HepG2 (cell line): ENCODE measurements around the gene ADAMTS13. TPM values are rescaled to one million over a fixed set of nuclear protein-coding genes. Genes with fewer than 3 reads are reported as not detected.

ENCODE experiments used
- ARNT2 ChIP-seq: sonication (generic); formaldehyde crosslinking; IDR thresholded peaks from 2 replicates; pipeline ENCODE4 v1.8.0; 2022; ENCODE audit warnings: mild to moderate bottlenecking, low read depth, missing genetic modification reagents, moderate library complexity
- EED ChIP-seq: sonication (generic); formaldehyde crosslinking; IDR thresholded peaks from 2 replicates; pipeline ENCODE4 v1.5.0; 2020; ENCODE audit warnings: mild to moderate bottlenecking, missing genetic modification reagents
- ELF3 ChIP-seq: IDR thresholded peaks from 2 replicates; pipeline ENCODE4 v1.6.1; 2016; ENCODE audit warnings: missing genetic modification reagents, missing compliant biosample characterization
- FOXJ3 ChIP-seq: sonication (generic); formaldehyde crosslinking; IDR thresholded peaks from 2 replicates; pipeline ENCODE4 v1.4.0; 2020; ENCODE audit warnings: missing genetic modification reagents, mild to moderate bottlenecking, borderline replicate concordance
- FOXK1 ChIP-seq: sonication (generic); formaldehyde crosslinking; IDR thresholded peaks from 2 replicates; pipeline ENCODE4 v1.4.0; 2020; ENCODE audit warnings: low read depth, missing genetic modification reagents, borderline replicate concordance
- HOXA3 ChIP-seq: sonication (generic); formaldehyde crosslinking; IDR thresholded peaks from 2 replicates; pipeline ENCODE4 v1.5.0; 2020; ENCODE audit warnings: missing genetic modification reagents
- KLF9 ChIP-seq: IDR thresholded peaks from 2 replicates; pipeline ENCODE4 v1.6.1; 2016; ENCODE audit warnings: low read depth
- MAF1 ChIP-seq: sonication (generic); formaldehyde crosslinking; IDR thresholded peaks from 2 replicates; pipeline ENCODE4 v1.5.0; 2020; ENCODE audit warnings: missing genetic modification reagents, borderline replicate concordance
- MBD4 ChIP-seq: IDR thresholded peaks from 2 replicates; pipeline ENCODE4 v1.6.1; 2012; ENCODE audit warnings: low read length, inconsistent platforms, borderline replicate concordance
- PHB2 ChIP-seq: fragments of 450-650 bp; IDR thresholded peaks from 2 replicates; pipeline ENCODE4 v1.6.1; 2018; ENCODE audit not compliant: partially characterized antibody
- SAFB2 ChIP-seq: sonication (generic); formaldehyde crosslinking; IDR thresholded peaks from 2 replicates; pipeline ENCODE4 v1.5.1; 2020; ENCODE audit warnings: missing genetic modification reagents, low read depth, mild to moderate bottlenecking, borderline replicate concordance
- SALL2 ChIP-seq: sonication (generic); formaldehyde crosslinking; IDR thresholded peaks from 2 replicates; pipeline ENCODE4 v1.8.1; 2023; ENCODE audit warnings: mild to moderate bottlenecking, missing genetic modification reagents, inconsistent platforms
- THAP11 ChIP-seq: IDR thresholded peaks from 2 replicates; pipeline ENCODE4 v1.6.1; 2016; ENCODE audit warnings: missing biosample characterization, missing genetic modification reagents
- ZMAT3 ChIP-seq: sonication (generic); formaldehyde crosslinking; conservative IDR thresholded peaks from 2 replicates; pipeline ENCODE4 v1.7.0; 2021; ENCODE audit warnings: missing genetic modification reagents
- ZNF446 ChIP-seq: sonication (generic); formaldehyde crosslinking; IDR thresholded peaks from 2 replicates; pipeline ENCODE4 v1.5.0; 2020; ENCODE audit warnings: mild to moderate bottlenecking, missing genetic modification reagents
- ZNF780A ChIP-seq: sonication (generic); formaldehyde crosslinking; IDR thresholded peaks from 2 replicates; pipeline ENCODE4 v1.8.0; 2022; ENCODE audit warnings: mild to moderate bottlenecking, missing genetic modification reagents, moderate library complexity
- polyA plus RNA-seq, 8 experiments: library from polyadenylated mRNA; depleted of rRNA in 3 of 8; stranded (reverse) in 7 of 8; unstranded in 1 of 8; fragments of >200 nt; fragmentation: Illumina TruSeq in 4 of 8; extraction: Trizol in 4 of 8; gene quantifications; 2 replicates each; pipeline versions ENCODE4 v1.2.1 to v1.2.3, GENCODE V29; 2011 to 2016; ENCODE audit warnings: low read depth in 4 of 8, missing spikeins in 1 of 8, mixed read lengths in 1 of 8; ENCODE audit not compliant: insufficient read depth in 1 of 8
- total RNA-seq, 5 experiments: library from RNA; depleted of rRNA; stranded (reverse); fragments of >200 nt; fragmentation: Illumina TruSeq; extraction: Trizol; gene quantifications; 2 replicates each; pipeline ENCODE4 v1.2.3, GENCODE V29; 2016; ENCODE audit warnings: low read depth in 1 of 5
- TF ChIP-seq, protein P1 (sequence below): sonication (generic); formaldehyde crosslinking; IDR thresholded peaks from 2 replicates; pipeline ENCODE4 v1.4.0; 2020; ENCODE audit warnings: low read depth, mild to moderate bottlenecking, missing genetic modification reagents
- TF ChIP-seq, protein P2 (sequence below): sonication (generic); formaldehyde crosslinking; IDR thresholded peaks from 2 replicates; pipeline ENCODE4 v1.5.0; 2020; ENCODE audit warnings: missing genetic modification reagents
- TF ChIP-seq, protein P3 (sequence below): sonication (generic); formaldehyde crosslinking; conservative IDR thresholded peaks from 2 replicates; pipeline ENCODE4 v1.4.0; 2020; ENCODE audit warnings: missing genetic modification reagents
- TF ChIP-seq, protein P4 (sequence below): sonication (generic); formaldehyde crosslinking; IDR thresholded peaks from 2 replicates; pipeline ENCODE4 v1.4.0; 2020; ENCODE audit warnings: missing genetic modification reagents, borderline replicate concordance
- TF ChIP-seq, protein P5 (sequence below): sonication (generic); formaldehyde crosslinking; IDR thresholded peaks from 2 replicates; pipeline ENCODE4 v1.4.0; 2020; ENCODE audit warnings: missing genetic modification reagents

Gene ADAMTS13
- total and polyA plus RNA-seq, 2 of the 13 experiments (the other 11 are each of a cell fraction or from before 2014, with no cell fraction given) = 0.91 to 4.5 TPM

DNA sequence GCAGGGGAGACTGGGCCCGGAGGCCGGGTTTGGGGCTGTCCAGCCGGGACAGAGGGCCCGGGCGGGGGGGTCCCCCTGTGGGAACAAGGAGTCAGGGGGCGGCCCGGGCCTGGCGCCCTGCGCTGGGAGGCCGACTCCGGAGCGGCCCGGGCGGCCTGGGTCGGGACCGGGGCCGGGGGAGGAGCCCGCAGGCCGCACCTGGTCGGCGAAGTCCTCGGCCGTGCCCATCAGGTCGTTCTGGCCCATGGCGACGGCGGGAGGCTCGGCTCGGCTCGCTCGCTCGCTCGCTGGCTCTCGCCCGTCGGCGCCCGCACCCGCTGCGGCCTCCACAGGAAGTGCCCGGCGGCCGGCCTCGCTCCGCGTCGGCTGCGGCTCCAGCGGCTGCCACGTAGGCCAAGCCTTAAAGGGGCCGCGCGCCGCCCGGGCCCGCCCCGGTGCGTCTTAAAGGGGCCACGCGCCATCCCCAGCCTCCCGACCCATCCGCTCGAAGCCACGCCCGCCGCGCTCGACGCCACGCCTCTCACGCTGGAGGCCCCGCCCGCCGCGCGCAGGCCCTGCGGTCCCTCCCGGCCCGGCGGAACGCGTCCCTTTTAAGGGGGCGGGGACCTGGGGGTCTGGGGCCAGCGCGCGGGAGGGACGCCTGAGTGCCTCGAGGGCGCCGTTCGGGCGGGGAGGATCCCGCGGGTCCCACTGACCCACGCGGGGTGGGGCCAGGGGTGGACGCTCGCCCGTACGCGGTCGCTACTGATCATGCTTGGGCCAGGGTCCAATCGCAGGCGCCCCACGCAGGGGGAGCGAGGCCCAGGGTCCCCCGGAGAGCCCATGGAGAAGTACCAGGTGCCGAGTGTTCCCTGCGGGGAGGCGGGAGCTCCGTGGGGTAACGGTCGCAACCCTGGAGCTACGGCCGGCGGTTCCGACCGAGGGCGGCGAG, 46.2 kb upstream of the ADAMTS13 start, which contains the start of the genes STKLD1 and SURF4 (continued):
- TF ChIP-seq SAFB2 (peak; percentile 46; the same call in 1 of the 2 replicates), ARNT2 (peak; percentile 90; the same call in 1 of the 2 replicates), ZMAT3 (CRISPR knock-in tag) (0 out of 2 replicates have a peak, but pooled peaks have one; percentile 61), HOXA3 (peak; percentile 84), SALL2 (CRISPR knock-in tag) (peak; percentile 70), PHB2 (no peak), ELF3 (peak; percentile 38), ZNF780A (CRISPR knock-in tag) (no peak), FOXK1 (CRISPR knock-in tag) (no peak), FOXJ3 (CRISPR knock-in tag) (no peak), KLF9 (CRISPR knock-in tag) (no peak), EED (CRISPR knock-in tag) (no peak), ZNF446 (CRISPR knock-in tag) (no peak; the same call in 1 of the 2 replicates), MBD4 (no peak), MAF1 (0 out of 2 replicates have a peak, but pooled peaks have one; percentile 16), THAP11 (peak; percentile 61; the same call in 1 of the 2 replicates)
- TF ChIP-seq, protein P1, sequence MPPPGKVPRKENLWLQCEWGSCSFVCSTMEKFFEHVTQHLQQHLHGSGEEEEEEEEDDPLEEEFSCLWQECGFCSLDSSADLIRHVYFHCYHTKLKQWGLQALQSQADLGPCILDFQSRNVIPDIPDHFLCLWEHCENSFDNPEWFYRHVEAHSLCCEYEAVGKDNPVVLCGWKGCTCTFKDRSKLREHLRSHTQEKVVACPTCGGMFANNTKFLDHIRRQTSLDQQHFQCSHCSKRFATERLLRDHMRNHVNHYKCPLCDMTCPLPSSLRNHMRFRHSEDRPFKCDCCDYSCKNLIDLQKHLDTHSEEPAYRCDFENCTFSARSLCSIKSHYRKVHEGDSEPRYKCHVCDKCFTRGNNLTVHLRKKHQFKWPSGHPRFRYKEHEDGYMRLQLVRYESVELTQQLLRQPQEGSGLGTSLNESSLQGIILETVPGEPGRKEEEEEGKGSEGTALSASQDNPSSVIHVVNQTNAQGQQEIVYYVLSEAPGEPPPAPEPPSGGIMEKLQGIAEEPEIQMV (CRISPR knock-in tag) = peak; percentile 66; the same call in 1 of the 2 replicates
- TF ChIP-seq, protein P2, sequence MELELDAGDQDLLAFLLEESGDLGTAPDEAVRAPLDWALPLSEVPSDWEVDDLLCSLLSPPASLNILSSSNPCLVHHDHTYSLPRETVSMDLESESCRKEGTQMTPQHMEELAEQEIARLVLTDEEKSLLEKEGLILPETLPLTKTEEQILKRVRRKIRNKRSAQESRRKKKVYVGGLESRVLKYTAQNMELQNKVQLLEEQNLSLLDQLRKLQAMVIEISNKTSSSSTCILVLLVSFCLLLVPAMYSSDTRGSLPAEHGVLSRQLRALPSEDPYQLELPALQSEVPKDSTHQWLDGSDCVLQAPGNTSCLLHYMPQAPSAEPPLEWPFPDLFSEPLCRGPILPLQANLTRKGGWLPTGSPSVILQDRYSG (CRISPR knock-in tag) = peak; percentile 81; the same call in 1 of the 2 replicates
- TF ChIP-seq, protein P3, sequence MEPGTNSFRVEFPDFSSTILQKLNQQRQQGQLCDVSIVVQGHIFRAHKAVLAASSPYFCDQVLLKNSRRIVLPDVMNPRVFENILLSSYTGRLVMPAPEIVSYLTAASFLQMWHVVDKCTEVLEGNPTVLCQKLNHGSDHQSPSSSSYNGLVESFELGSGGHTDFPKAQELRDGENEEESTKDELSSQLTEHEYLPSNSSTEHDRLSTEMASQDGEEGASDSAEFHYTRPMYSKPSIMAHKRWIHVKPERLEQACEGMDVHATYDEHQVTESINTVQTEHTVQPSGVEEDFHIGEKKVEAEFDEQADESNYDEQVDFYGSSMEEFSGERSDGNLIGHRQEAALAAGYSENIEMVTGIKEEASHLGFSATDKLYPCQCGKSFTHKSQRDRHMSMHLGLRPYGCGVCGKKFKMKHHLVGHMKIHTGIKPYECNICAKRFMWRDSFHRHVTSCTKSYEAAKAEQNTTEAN (CRISPR knock-in tag) = 0 out of 2 replicates have a peak, but pooled peaks have one; percentile 37
- TF ChIP-seq, protein P4, sequence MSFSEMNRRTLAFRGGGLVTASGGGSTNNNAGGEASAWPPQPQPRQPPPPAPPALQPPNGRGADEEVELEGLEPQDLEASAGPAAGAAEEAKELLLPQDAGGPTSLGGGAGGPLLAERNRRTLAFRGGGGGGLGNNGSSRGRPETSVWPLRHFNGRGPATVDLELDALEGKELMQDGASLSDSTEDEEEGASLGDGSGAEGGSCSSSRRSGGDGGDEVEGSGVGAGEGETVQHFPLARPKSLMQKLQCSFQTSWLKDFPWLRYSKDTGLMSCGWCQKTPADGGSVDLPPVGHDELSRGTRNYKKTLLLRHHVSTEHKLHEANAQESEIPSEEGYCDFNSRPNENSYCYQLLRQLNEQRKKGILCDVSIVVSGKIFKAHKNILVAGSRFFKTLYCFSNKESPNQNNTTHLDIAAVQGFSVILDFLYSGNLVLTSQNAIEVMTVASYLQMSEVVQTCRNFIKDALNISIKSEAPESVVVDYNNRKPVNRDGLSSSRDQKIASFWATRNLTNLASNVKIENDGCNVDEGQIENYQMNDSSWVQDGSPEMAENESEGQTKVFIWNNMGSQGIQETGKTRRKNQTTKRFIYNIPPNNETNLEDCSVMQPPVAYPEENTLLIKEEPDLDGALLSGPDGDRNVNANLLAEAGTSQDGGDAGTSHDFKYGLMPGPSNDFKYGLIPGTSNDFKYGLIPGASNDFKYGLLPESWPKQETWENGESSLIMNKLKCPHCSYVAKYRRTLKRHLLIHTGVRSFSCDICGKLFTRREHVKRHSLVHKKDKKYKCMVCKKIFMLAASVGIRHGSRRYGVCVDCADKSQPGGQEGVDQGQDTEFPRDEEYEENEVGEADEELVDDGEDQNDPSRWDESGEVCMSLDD (CRISPR knock-in tag) = 0 out of 2 replicates have a peak, but pooled peaks have one; percentile 5
- TF ChIP-seq, protein P5, sequence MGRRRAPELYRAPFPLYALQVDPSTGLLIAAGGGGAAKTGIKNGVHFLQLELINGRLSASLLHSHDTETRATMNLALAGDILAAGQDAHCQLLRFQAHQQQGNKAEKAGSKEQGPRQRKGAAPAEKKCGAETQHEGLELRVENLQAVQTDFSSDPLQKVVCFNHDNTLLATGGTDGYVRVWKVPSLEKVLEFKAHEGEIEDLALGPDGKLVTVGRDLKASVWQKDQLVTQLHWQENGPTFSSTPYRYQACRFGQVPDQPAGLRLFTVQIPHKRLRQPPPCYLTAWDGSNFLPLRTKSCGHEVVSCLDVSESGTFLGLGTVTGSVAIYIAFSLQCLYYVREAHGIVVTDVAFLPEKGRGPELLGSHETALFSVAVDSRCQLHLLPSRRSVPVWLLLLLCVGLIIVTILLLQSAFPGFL (CRISPR knock-in tag) = no peak
